ENCODE data around the gene PGBD5. TPM values are rescaled to one million over a fixed set of nuclear protein-coding genes. Genes with fewer than 3 reads are reported as not detected.

Gene PGBD5
- total and polyA plus RNA-seq, 3 donors from 2014 or later = 14.3 to 28.1 (median 16.0) TPM

DNA sequence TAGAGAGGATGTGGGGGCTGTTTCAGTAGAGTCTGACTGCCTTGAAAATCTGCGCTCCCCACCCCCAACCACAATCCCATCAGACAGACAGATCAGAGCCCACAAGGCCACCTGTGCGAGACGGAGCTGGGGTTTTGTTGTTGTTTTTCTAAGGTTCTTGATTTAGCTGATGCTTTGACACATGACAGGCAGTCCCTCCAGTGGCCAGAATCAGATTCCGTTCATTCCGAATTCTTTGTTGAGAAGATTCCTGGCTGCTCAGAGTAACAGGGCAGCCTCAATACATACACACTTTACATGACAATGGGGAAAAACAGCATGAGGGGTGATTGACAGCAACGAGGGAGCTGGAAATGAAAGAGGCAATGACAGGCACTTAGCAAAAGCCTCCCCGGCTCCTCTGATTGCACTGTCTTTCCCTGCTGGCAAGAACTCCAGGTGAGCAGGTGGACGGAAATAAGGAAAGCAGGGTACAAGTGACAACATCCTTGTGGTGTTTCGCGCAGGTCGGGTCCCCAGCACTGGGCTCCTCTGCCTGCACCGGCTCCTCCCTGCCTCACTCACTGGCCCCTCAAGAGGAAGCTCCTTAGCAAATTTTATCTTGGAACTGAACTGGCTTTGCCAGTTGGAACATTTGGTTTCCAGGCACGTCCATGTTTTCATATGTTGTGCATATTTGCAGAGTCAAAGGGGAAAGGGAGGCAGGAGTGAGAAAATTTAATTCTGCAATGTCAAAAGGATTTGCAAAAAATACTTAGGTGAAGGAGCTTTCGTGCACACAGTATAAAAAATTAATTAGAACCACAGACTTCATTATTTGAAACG, 148.7 kb downstream of the PGBD5 start:
- H3K4me1 ChIP-seq = no peaks in the 10 kb centered on the region
- H3K36me3 ChIP-seq (ENCODE audit: low read depth, missing control alignments) = no peaks in the 10 kb centered on the region
- DNase-seq = no peak
- 64 to 69% methylated on average over 12 to 15 of the region's 15 CpGs for WGBS, 2 donors
- no peak for TF ChIP-seq POLR2A (IDR thresholded peaks at IDR 0.05)
- TF ChIP-seq, protein P1, sequence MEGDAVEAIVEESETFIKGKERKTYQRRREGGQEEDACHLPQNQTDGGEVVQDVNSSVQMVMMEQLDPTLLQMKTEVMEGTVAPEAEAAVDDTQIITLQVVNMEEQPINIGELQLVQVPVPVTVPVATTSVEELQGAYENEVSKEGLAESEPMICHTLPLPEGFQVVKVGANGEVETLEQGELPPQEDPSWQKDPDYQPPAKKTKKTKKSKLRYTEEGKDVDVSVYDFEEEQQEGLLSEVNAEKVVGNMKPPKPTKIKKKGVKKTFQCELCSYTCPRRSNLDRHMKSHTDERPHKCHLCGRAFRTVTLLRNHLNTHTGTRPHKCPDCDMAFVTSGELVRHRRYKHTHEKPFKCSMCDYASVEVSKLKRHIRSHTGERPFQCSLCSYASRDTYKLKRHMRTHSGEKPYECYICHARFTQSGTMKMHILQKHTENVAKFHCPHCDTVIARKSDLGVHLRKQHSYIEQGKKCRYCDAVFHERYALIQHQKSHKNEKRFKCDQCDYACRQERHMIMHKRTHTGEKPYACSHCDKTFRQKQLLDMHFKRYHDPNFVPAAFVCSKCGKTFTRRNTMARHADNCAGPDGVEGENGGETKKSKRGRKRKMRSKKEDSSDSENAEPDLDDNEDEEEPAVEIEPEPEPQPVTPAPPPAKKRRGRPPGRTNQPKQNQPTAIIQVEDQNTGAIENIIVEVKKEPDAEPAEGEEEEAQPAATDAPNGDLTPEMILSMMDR (IDR thresholded peaks at IDR 0.05) = no peak
- no peaks in the 10 kb centered on the region for H3K9me3 ChIP-seq
- no peak overlapping the region for H3K4me3 ChIP-seq
- no peak overlapping the region for H3K27ac ChIP-seq
- intact Hi-C loops (cut with DNase I; ENCODE audit: low total_unique reads) = no loop called here
- no peaks in the 10 kb centered on the region for H3K27me3 ChIP-seq

- no peak for DNase-seq
- intact Hi-C loops (cut with DNase I; ENCODE audit: low total_unique reads) = no loop called here
- TF ChIP-seq, protein P1 (IDR thresholded peaks at IDR 0.05) = no peak
- TF ChIP-seq POLR2A (IDR thresholded peaks at IDR 0.05) = no peak
- Histone ChIP-seq H3K27ac (no peak overlapping the region), H3K9me3 (no peaks in the 10 kb centered on the region), H3K36me3 (ENCODE audit: low read depth, missing control alignments) (no peaks in the 10 kb centered on the region), H3K27me3 (no peaks in the 10 kb centered on the region), H3K4me1 (no peaks in the 10 kb centered on the region), H3K4me3 (no peak overlapping the region)
- WGBS, 2 donors = 91 to 97% methylated on average over 5 of the region's 5 CpGs
Measured at GRCh38 chr1:230276401-230276800, 149.7 kb downstream of the PGBD5 start.

DNA sequence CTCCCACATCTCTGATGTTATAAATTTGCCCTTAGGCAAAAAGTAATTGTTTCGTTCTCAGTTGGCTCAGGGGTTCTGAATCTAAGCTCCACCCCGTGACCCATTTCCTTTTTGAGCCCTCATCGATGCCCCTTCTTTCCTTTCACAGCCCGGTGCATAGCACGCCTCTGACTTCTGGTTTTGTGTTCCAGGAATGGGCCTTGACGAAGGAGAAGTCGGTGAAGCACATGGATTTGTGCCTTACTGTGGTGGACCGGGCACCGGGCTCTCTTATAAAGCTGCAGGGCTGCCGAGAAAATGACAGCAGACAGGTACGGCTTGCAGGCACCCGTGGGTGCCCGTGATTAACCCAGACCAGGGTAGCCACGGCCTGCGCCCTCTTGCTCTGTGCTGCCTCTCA, 151.9 kb downstream of the PGBD5 start:
- Histone ChIP-seq H3K36me3 (ENCODE audit: low read depth, missing control alignments) (no peaks in the 10 kb centered on the region), H3K9me3 (no peaks in the 10 kb centered on the region), H3K4me1 (no peaks in the 10 kb centered on the region), H3K4me3 (no peak overlapping the region), H3K27me3 (no peaks in the 10 kb centered on the region), H3K27ac (no peak overlapping the region)
- intact Hi-C loops (cut with DNase I; ENCODE audit: low total_unique reads) = no loop called here
- WGBS, 2 donors = 79% methylated on average over 15 of the region's 15 CpGs
- TF ChIP-seq, protein P1 (IDR thresholded peaks at IDR 0.05) = no peak
- TF ChIP-seq POLR2A (IDR thresholded peaks at IDR 0.05) = no peak
- no peak for DNase-seq

DNA sequence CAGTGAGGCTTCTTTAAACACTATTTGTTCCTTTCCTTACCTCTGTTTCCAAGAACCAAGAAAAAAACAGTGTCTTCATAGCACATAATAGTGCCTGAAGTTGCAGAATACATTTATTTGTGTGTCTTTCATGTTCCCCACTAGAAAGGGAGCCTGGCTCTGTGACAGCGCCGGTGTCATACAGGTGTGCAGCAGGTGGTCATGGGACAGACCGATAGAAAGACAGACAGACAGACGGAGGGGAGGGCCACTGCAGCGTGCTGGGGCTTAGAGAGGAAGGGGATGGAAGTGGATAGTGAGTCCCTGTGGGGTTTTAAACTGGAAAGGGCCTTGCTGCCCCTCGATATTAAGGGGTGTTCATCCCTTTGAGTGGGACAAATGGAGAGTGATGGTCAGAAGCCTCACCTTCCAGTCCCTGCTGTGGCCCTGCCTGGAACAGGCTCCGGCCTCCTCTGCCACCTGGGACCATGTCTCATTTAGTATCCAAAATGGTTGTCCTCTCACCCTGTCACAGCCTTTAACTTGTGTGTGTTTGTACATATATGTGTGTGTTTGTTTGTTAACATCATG, 152.9 kb downstream of the PGBD5 start:
- TF ChIP-seq POLR2A (IDR thresholded peaks at IDR 0.05) = no peak
- H3K27me3 ChIP-seq = no peaks in the 10 kb centered on the region
- no peak overlapping the region for H3K4me3 ChIP-seq
- H3K9me3 ChIP-seq = no peaks in the 10 kb centered on the region
- no peak for DNase-seq
- intact Hi-C loops (cut with DNase I; ENCODE audit: low total_unique reads) = no loop called here
- H3K4me1 ChIP-seq = peaks cover 5% of the 10 kb centered on the region
- H3K27ac ChIP-seq = no peak overlapping the region
- 84 to 95% methylated on average over 7 of the region's 7 CpGs for WGBS, 2 donors
- H3K36me3 ChIP-seq (ENCODE audit: low read depth, missing control alignments) = no peaks in the 10 kb centered on the region

DNA sequence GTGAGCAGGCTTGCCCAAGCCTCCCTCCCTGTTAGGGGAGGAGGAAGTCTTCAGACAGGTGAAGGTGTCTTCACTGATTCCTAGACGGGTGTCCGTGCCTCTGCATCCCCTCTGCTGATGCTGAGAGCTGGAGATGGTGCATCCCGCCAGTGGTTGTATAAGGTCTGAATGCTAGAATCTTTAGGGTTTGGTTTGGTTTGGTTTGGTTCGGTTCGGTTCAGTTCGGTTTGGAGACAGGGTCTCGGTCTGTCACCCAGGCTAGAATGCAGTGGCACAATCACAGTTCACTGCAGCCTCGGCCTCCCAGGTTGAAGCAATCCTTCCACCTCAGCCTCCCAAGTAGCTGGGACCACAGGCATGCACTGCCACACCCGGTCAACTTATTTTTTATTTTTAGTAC, 153.6 kb downstream of the PGBD5 start:
- WGBS, 2 donors = 96 to 97% methylated on average over 9 of the region's 9 CpGs
- H3K9me3 ChIP-seq = no peaks in the 10 kb centered on the region
- no peaks in the 10 kb centered on the region for H3K27me3 ChIP-seq
- no peaks in the 10 kb centered on the region for H3K36me3 ChIP-seq (ENCODE audit: low read depth, missing control alignments)
- H3K27ac ChIP-seq = no peak overlapping the region
- intact Hi-C loops (cut with DNase I; ENCODE audit: low total_unique reads) = no loop called here
- no peak for TF ChIP-seq POLR2A (IDR thresholded peaks at IDR 0.05)
- TF ChIP-seq, protein P1 (IDR thresholded peaks at IDR 0.05) = no peak
- no peak for DNase-seq
- H3K4me3 ChIP-seq = no peak overlapping the region
- H3K4me1 ChIP-seq = peaks cover 5% of the 10 kb centered on the region
